Tibial artery (tissue), 4 donors: ENCODE results near the gene GUCY2C.

ENCODE experiments used
- DNase-seq, 2 donors: peaks; one replicate each; pipeline ENCODE4 v3.0.0-alpha.2; 2019
- H3K27ac ChIP-seq, 2 donors: fragments of 200-600 bp; sonication (generic) in 1 of 2; 1 replicate in 1 of 2; 2 replicates in 1 of 2; pipeline ENCODE4 v1.5.1; 2018 to 2019; ENCODE audit warnings: mild to moderate bottlenecking in 1 of 2
- H3K27me3 ChIP-seq, 2 donors: fragments of 200-600 bp; sonication (generic) in 1 of 2; one replicate each; pipeline versions ENCODE4 v1.5.1 to v1.6.0; 2016 to 2019
- H3K36me3 ChIP-seq, 3 donors: fragments of 200-600 bp; sonication (generic) in 2 of 3; one replicate each; pipeline ENCODE4 v1.5.1; 2016 to 2019; ENCODE audit warnings: mild to moderate bottlenecking in 2 of 3
- H3K4me1 ChIP-seq, 4 donors: fragments of 200-600 bp; sonication (generic) in 2 of 4; 1 replicate in 3 of 4; 2 replicates in 1 of 4; pipeline ENCODE4 v1.5.1; 2016 to 2019
- H3K4me3 ChIP-seq, 2 donors: fragments of 200-600 bp; sonication (generic) in 1 of 2; 1 replicate in 1 of 2; 2 replicates in 1 of 2; pipeline ENCODE4 v1.5.1; 2018 to 2019; ENCODE audit warnings: mild to moderate bottlenecking in 2 of 2
- H3K9me3 ChIP-seq, 3 donors: fragments of 200-600 bp; sonication (generic) in 1 of 3; one replicate each; pipeline ENCODE4 v1.5.1; 2016 to 2019
- CTCF ChIP-seq, 2 experiments: fragments of 200-600 bp in 1 of 2; fragments of 450-650 bp in 1 of 2; IDR thresholded peaks; one replicate each; pipeline ENCODE4 v1.5.1; 2017 to 2019; ENCODE audit warnings: antibody characterized with exemption in 2 of 2, mild to moderate bottlenecking in 1 of 2, moderate library complexity in 1 of 2
- intact Hi-C: fragments of 100-400 bp; cut with DNase I; formaldehyde crosslinking; loops from one replicate; pipeline ENCODE4 v1.15.0; 2023; ENCODE audit warnings: low total_unique reads

Gene GUCY2C

DNA sequence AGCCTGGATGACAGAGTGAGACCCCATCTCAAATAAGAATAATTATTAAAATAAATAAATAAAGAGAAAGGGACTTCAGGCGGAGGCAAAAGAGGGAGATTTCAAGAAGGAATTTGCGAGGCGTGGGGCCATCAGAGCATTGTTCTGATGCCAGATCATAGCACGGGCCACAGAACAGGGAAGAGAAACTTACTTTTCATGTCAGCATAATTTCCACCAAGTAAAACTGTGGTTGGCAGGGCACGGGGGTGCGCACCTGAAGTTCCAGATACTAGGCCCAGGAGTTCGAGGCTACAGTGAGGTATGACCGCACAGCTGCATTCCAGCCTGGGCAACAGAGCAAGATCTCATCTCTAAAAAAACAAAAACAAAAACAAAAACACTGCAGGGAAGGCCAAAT, 117.8 kb downstream of the GUCY2C start:
- no peaks in the 10 kb centered on the region for H3K9me3 ChIP-seq
- no peak overlapping the region for H3K27ac ChIP-seq
- no peak overlapping the region for H3K4me3 ChIP-seq
- no peaks in the 10 kb centered on the region for H3K4me1 ChIP-seq
- H3K36me3 ChIP-seq, result no peaks in the 10 kb centered on the region
- DNase-seq, result no peak
- H3K27me3 ChIP-seq, result no peaks in the 10 kb centered on the region
- no peak for TF ChIP-seq CTCF (IDR thresholded peaks at IDR 0.05)
- intact Hi-C loops, result no loop called here

- H3K27me3 ChIP-seq, result no peaks in the 10 kb centered on the region
- H3K4me3 ChIP-seq, result no peak overlapping the region
- intact Hi-C loops, result no loop called here
- no peak for DNase-seq
- no peaks in the 10 kb centered on the region for H3K36me3 ChIP-seq
- TF ChIP-seq CTCF (IDR thresholded peaks at IDR 0.05), result no peak
- no peaks in the 10 kb centered on the region for H3K4me1 ChIP-seq
- H3K27ac ChIP-seq, result no peak overlapping the region
- H3K9me3 ChIP-seq, result no peaks in the 10 kb centered on the region
Observed at GRCh38 chr12:14577344-14577743, 119.1 kb downstream of the GUCY2C start.

DNA sequence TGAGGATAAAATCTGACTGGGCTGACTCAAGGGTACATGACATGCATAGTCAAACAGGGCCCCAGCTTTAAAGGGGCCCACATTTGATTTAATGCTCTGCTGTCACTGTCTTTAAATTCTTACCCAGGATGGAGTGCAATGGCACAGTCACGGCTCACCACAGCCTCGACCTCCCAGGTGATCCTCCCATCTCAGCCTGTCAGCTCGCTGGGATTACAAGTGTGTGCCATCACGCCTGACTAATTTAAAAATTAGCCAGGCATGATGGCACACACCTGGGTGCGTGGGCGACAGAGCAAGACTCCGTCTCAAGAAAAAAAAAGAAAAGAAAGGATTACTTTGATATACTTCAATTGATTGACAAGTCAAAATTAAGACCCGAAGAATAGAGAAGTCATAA, 119.5 kb downstream of the GUCY2C start:
- no peaks in the 10 kb centered on the region for H3K36me3 ChIP-seq
- H3K27ac ChIP-seq, result no peak overlapping the region
- H3K4me1 ChIP-seq, result no peaks in the 10 kb centered on the region
- DNase-seq, result no peak
- no peak for TF ChIP-seq CTCF (IDR thresholded peaks at IDR 0.05)
- intact Hi-C loops, result no loop called here
- H3K4me3 ChIP-seq, result no peak overlapping the region
- H3K27me3 ChIP-seq, result no peaks in the 10 kb centered on the region
- no peaks in the 10 kb centered on the region for H3K9me3 ChIP-seq

GRCh38 chr12:14575585-14575984, 120.8 kb downstream of the GUCY2C start:
- H3K36me3 ChIP-seq, result no peaks in the 10 kb centered on the region
- no peaks in the 10 kb centered on the region for H3K27me3 ChIP-seq
- H3K27ac ChIP-seq, result no peak overlapping the region
- H3K4me3 ChIP-seq, result no peak overlapping the region
- no peak for TF ChIP-seq CTCF (IDR thresholded peaks at IDR 0.05)
- H3K4me1 ChIP-seq, result no peaks in the 10 kb centered on the region
- intact Hi-C loops, result no loop called here
- no peaks in the 10 kb centered on the region for H3K9me3 ChIP-seq
- DNase-seq, result no peak

DNA sequence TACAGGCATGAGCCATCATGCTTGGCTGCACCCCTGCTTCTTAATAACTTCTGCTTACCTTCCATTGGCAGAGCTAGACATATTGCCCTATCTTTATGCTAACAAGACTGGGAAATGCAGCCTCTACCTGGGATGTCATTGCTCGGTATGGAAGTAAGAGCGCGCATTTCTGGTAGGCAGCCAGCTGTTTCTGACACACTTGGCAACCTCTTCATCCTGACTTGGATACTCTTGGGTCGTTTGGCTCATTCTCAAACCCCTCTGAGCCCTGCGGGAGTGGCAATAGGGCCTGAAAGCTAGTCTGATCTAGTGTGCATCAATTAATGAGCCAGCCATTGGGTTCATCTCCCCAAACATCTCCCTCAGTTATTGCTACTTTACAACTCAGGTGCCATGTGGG, 123.3 kb downstream of the GUCY2C start:
- intact Hi-C loops, result no loop called here
- Histone ChIP-seq H3K4me3 (no peak overlapping the region), H3K9me3 (no peaks in the 10 kb centered on the region), H3K27ac (no peak overlapping the region), H3K36me3 (no peaks in the 10 kb centered on the region), H3K27me3 (no peaks in the 10 kb centered on the region), H3K4me1 (no peaks in the 10 kb centered on the region)
- DNase-seq, result no peak
- no peak for TF ChIP-seq CTCF (IDR thresholded peaks at IDR 0.05)

DNA sequence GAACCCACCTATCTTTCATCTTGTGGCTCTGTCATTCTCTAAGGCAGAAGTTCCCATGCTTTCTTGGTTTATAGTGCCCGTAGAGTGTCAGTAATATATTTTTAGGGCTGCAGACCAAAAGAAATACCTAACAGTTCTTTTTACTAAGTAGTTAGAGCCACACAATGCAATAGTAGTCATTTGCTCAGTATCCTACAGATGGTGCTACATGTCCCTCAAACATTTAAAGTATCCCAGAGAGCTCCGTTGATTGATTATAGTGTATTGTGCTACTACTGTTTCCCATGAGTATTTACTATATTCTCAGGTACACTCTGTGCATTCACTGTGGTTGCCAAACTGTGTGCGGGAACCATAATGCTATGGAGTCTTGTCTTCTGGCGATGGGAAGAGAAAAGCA, 124.0 kb downstream of the GUCY2C start:
- no peaks in the 10 kb centered on the region for H3K27me3 ChIP-seq
- no peak for DNase-seq
- no peak overlapping the region for H3K4me3 ChIP-seq
- no peaks in the 10 kb centered on the region for H3K36me3 ChIP-seq
- peaks cover 0 to 6% (median 0%) of the 10 kb centered on the region in 4 donors for H3K4me1 ChIP-seq
- no peak overlapping the region for H3K27ac ChIP-seq
- no peaks in the 10 kb centered on the region for H3K9me3 ChIP-seq
- TF ChIP-seq CTCF (IDR thresholded peaks at IDR 0.05), result no peak
- intact Hi-C loops, result no loop called here
